Immature natural killer cell (primary cell): ENCODE data around the gene HTT. TPM values are rescaled to one million over a fixed set of nuclear protein-coding genes. Genes with fewer than 3 reads are reported as not detected.
A peak's percentile ranks its signal among the peaks of the same experiment; 100 is the strongest.

ENCODE experiments used
- DNase-seq, 3 donors: peaks; one replicate each; pipeline ENCODE4 v3.0.0; 2022; ENCODE audit warnings: mixed read lengths in 1 of 3
- H3K27ac Mint-ChIP-seq, 6 donors: one replicate each; pipeline ENCODE4 v1.8.0; 2020; ENCODE audit warnings: mixed read lengths in 6 of 6, mild to moderate bottlenecking in 5 of 6, inconsistent platforms in 4 of 6, moderate library complexity in 3 of 6
- H3K27me3 Mint-ChIP-seq, 3 donors: one replicate each; pipeline ENCODE4 v1.8.0; 2020 to 2021; ENCODE audit warnings: low read depth in 3 of 3, mild to moderate bottlenecking in 3 of 3, mixed read lengths in 3 of 3, moderate library complexity in 3 of 3, inconsistent platforms in 1 of 3
- H3K36me3 Mint-ChIP-seq, 3 donors: one replicate each; pipeline ENCODE4 v1.8.0; 2020; ENCODE audit warnings: mixed read lengths in 3 of 3, inconsistent platforms in 2 of 3, mild to moderate bottlenecking in 2 of 3
- H3K4me1 Mint-ChIP-seq, 2 donors: one replicate each; pipeline ENCODE4 v1.8.0; 2020; ENCODE audit warnings: inconsistent platforms in 2 of 2, mild to moderate bottlenecking in 2 of 2, mixed read lengths in 2 of 2, moderate library complexity in 1 of 2
- H3K4me3 Mint-ChIP-seq, 5 donors: one replicate each; pipeline ENCODE4 v1.8.0; 2020; ENCODE audit warnings: mild to moderate bottlenecking in 5 of 5, mixed read lengths in 5 of 5, inconsistent platforms in 3 of 5, moderate library complexity in 3 of 5
- H3K9me3 Mint-ChIP-seq, 6 donors: one replicate each; pipeline ENCODE4 v1.8.0; 2020; ENCODE audit warnings: mild to moderate bottlenecking in 6 of 6, mixed read lengths in 6 of 6, inconsistent platforms in 4 of 6, moderate library complexity in 3 of 6
- polyA plus RNA-seq, 3 donors: library from polyadenylated mRNA; unstranded; fragments of 300-500 nt; fragmentation: Illumina TruSeq; gene quantifications; one replicate each; pipeline ENCODE4 v1.2.3, GENCODE V29; 2021

The HTT gene
- polyA plus RNA-seq, 3 donors from 2014 or later: 5.3 to 16.9 (median 6.2) TPM

DNA sequence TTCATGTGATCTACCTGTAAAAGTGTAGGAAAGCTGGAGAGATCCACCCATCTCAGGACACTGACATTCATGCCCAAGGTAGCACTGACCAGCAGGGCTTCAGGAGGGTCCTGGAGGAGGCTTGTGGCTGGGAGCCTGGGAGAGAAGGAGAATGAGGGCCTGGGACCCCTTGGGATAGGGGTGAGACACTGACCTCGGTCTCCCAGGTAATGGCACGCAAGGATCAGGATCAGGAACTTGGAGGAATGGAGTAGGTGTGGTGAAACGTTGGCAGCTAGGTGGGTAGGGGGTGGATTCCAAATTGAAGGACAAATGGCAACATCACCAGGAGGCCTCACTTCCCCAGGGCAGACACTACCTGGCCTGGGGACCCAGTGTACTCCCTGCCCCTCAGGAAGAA is 206.0 kb downstream of the HTT start:
- Mint-ChIP-seq H3K36me3 (peaks cover 6 to 22% (median 7%) of the 10 kb centered on the region in 3 donors), H3K27me3 (peaks cover 5 to 7% (median 6%) of the 10 kb centered on the region in 3 donors), H3K4me1 (no peaks in the 10 kb centered on the region), H3K4me3 (no peak overlapping the region), H3K27ac (no peak overlapping the region), H3K9me3 (peaks cover 0 to 5% (median 2%) of the 10 kb centered on the region in 6 donors)
- DNase-seq: no peak

DNA sequence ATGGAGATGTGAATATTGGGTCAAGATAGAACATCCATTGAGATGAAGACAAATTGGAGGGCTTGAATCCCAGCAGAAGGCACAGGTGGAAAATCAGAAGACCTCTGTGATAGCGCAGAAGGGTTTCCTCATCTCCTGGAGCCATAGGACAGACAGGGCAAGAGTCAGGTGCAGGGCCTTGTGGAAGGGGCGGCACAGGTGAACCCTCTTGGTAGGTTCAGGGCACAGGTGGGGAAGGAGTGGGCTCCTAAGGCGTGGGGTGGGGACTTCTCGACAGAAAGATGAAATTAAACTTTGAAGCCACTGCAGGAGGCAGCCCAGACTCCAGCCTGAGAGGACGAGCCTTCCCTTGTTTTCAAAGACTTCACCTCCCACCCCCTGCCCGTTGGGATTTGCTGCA is 209.0 kb downstream of the HTT start:
- Mint-ChIP-seq H3K36me3 (peaks cover 0 to 16% (median 4%) of the 10 kb centered on the region in 3 donors), H3K9me3 (peaks cover 0 to 5% (median 2%) of the 10 kb centered on the region in 6 donors), H3K4me3 (no peak overlapping the region), H3K27me3 (peaks cover 7 to 13% (median 9%) of the 10 kb centered on the region in 3 donors), H3K4me1 (no peaks in the 10 kb centered on the region), H3K27ac (no peak overlapping the region)
- DNase-seq: no peak

DNA sequence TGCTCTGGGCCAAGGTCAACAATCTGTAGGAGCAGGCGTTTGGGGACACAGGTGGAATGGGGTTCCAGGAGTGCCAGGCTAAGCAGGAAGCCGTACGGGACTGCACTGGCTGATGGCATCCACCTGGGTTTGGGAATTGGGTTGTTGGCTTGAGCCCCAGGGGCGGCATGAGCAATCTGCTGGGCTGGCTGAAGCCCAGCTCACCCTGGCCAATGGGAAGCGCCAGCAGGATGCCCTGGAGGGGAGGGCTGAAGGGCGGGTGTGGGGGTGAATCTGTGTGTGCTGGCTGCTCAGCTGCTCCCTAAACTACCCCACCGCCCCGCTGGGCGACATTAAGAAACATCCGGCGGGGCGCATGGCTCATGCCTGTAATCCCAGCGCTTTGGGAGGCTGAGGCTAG is 209.4 kb downstream of the HTT start:
- Mint-ChIP-seq H3K27me3 (peaks cover 7 to 10% (median 9%) of the 10 kb centered on the region in 3 donors), H3K27ac (no peak overlapping the region), H3K4me1 (no peaks in the 10 kb centered on the region), H3K36me3 (peaks cover 0 to 13% (median 2%) of the 10 kb centered on the region in 3 donors), H3K9me3 (peaks cover 0 to 4% (median 2%) of the 10 kb centered on the region in 6 donors), H3K4me3 (no peak overlapping the region)
- no peak for DNase-seq

DNA sequence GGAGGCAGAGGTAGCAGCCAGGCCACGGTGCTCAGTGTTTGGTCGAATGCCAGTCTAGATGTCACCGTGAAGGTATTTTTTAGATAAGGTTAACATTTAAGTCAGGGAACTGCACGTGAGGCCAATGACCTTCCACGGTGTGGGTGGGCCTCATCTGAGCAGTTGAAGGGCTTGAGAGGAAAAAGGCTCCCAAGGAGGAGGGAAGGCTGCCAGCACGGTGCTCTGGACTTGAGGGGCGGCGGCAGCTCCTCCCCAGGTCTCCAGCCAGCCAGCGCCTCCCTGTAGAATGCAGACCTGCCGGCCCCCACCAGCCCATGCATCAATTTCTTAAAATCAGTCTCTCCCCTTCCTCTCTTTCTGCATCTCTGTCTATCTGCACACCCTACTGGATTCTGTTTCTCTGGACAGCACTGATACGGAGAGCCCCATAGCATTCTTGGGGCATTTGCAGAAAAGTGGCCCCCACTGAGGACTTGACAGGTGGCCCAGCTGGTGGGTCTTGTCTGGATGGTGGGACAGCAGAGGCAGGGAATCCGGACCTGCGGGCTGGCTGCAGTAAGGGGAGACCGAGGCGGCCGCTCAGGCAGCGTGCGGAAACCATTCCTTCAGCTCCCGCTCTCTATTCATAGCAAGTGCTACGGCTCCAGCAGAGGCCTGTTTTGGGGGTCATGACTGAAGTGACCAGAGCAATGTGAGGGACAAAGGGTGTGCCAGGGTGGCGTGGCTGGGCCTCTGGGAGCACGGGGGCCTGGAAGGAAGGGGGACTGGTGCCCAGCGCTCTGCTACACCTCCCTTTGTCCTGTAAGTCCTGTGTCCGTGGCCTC is 210.5 kb downstream of the HTT start:
- Mint-ChIP-seq H3K27ac (no peak overlapping the region), H3K4me3 (no peak overlapping the region), H3K4me1 (no peaks in the 10 kb centered on the region), H3K36me3 (peaks cover 0 to 10% (median 0%) of the 10 kb centered on the region in 3 donors), H3K9me3 (peaks cover 0 to 4% (median under 1%) of the 10 kb centered on the region in 6 donors), H3K27me3 (peaks cover 6 to 9% (median 9%) of the 10 kb centered on the region in 3 donors)
- DNase-seq: no peak

DNA sequence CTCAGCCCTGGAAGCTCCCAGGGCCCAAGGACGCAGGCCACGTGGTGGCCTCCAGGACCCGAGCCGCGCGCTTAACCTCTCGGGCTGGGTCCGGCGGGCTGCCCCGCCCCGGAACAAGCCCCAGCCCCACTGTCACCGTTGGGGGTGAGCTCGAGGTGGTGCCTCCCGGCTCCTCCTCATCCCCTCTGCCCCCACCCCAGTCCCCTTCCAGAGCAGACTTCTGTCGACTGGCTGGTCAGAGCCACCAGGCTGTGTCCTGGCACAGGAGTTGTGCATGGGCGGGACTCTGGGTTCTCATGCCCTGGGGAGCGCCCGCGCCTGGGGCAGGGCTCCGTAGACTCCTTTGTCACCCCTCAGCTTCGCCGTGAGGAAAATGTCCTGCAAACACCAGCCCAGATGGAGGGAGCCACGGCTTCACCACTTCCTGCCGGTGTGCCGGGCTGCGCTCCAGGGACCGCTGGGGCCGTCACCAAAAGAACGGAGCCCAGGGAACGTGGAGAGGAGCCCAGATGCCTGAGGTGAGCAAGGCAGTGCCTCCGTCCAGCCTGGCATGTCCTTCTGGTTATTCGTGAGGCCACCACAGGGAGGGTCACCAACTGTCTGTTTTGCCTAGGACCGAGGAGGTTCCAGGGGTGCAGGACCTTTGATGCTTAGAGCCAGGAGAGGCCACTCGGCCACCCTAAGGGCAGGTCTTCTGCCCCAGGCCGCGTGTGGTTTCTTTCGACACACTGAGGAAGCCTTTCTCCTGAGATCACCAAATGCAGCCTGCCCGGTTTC is 211.3 kb downstream of the HTT start:
- H3K4me3 Mint-ChIP-seq: peak overlapping the region in 1 of 5 donors; percentile 17
- H3K27ac Mint-ChIP-seq: no peak overlapping the region
- no peaks in the 10 kb centered on the region for H3K4me1 Mint-ChIP-seq
- DNase-seq: no peak
- H3K36me3 Mint-ChIP-seq: peaks cover 0 to 6% (median 0%) of the 10 kb centered on the region in 3 donors
- peaks cover 0 to 4% (median under 1%) of the 10 kb centered on the region in 6 donors for H3K9me3 Mint-ChIP-seq
- H3K27me3 Mint-ChIP-seq: peaks cover 6 to 9% (median 9%) of the 10 kb centered on the region in 3 donors

DNA sequence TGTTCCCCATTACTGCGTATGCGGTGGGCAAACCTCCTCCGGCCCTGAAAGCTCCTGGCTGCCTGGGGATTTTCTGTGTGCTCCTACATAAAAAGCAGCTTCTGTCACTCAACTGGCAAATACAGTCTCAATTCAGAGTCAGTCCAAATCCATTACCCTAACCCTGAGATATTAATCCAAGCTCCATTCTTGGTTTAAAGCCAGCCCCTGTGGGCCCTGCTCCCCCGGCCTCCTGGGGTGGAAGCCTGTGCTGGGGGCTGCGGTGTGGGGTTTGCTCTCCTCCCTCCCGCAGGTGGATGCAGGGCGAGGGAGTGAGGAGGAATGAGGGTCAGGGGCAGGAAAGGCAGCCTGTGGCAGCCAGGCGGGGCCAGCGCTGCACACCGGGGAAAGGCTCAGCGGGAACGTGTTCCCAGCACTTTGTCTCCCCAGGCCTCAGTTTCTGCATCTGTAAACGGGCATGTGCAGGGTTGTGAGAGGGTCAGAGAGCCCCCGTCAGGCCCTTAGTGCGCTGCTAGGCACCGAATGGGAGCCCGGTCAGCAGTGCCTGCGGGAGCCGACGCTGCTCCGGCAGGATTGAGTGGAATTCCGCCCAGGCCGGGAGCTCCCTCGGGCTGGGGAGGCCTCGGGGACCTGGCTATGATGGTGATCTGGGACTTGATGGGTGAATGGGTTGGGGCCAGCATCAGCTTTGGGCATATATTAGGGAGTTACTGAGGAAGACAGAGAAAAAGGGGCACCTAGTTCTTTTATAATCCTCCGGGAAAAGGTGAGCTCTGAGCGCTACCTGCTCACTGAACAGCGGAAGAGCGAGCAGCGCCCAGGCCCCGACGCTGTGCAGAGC is 212.1 kb downstream of the HTT start:
- Mint-ChIP-seq H3K36me3 (peaks cover 0 to 4% (median 0%) of the 10 kb centered on the region in 3 donors), H3K9me3 (peaks cover 0 to 3% (median under 1%) of the 10 kb centered on the region in 6 donors), H3K27ac (no peak overlapping the region), H3K27me3 (peaks cover 8 to 10% (median 8%) of the 10 kb centered on the region in 3 donors), H3K4me3 (no peak overlapping the region), H3K4me1 (peaks cover 2% of the 10 kb centered on the region in 2 donors)
- no peak for DNase-seq

DNA sequence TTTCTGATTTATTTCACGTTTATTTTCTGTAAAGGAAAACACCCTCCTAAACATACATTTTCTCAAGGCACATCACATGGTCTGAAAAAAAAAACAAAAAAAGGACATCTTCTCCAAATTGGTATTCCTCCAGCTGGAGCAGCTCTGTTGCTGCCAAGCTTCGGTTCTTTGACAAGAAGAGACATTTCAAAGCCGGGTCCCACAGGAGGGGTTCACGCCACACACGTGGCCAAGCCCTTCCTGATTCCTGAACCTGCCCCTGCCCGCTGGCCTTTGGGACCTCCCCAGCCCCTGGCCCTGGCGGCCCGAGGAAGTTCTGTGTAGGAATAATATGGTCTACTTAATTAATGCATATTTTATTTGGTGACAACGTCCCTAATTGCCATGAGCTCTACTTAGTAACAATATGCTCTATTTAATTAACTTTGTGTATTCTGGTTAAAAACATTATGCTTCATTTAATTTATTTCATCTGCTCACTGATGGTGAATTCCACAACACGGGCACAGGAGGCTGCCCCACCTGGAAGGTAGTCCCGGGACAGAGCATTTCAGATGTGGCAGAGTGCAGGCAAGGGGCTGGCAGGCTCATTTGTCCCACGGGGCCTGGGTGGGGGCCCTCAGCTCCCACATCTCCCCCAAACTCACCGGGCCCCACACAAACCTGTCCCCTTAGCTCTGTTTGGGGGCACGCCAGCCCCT is 212.9 kb downstream of the HTT start:
- Mint-ChIP-seq H3K4me3 (no peak overlapping the region), H3K27me3 (peaks cover 4 to 11% (median 10%) of the 10 kb centered on the region in 3 donors), H3K27ac (no peak overlapping the region)

DNA sequence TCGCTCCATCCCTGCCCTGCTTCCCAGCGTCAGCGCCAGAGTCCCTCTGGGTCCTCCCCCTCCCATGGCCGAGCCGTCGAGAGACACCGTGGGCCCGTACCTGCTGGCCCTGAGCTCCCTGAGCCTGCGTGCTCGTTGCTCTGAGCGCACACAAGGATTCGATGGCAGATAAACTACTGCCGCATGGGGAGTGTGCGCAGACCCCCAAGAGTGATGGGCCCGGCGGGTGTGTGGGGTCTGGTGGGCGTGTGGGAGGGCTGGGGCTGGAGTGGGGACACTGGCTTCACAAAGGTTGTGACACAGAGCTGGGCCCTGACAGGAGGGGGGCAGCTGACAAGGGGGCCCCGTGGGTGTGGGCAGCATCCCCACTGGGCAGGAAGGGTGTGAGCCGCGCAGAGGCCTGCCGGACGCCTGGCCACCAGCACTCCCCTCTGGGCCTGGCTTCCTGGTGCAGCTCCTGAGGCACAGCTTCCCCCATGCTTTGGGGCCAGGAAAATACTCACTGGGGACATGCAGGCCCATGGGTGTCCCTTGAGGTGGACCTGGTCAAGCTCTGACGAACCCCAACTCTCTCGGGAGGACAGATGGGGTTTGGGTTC is 213.6 kb downstream of the HTT start:
- Mint-ChIP-seq H3K36me3 (no peaks in the 10 kb centered on the region), H3K27me3 (peaks cover 3 to 11% (median 10%) of the 10 kb centered on the region in 3 donors)

More for the DNA sequence above, 212.9 kb downstream of the HTT start:
- H3K9me3 Mint-ChIP-seq: no peaks in the 10 kb centered on the region
- H3K36me3 Mint-ChIP-seq: no peaks in the 10 kb centered on the region
- DNase-seq: no peak
- H3K4me1 Mint-ChIP-seq: peaks cover 6 to 8% of the 10 kb centered on the region in 2 donors

DNA sequence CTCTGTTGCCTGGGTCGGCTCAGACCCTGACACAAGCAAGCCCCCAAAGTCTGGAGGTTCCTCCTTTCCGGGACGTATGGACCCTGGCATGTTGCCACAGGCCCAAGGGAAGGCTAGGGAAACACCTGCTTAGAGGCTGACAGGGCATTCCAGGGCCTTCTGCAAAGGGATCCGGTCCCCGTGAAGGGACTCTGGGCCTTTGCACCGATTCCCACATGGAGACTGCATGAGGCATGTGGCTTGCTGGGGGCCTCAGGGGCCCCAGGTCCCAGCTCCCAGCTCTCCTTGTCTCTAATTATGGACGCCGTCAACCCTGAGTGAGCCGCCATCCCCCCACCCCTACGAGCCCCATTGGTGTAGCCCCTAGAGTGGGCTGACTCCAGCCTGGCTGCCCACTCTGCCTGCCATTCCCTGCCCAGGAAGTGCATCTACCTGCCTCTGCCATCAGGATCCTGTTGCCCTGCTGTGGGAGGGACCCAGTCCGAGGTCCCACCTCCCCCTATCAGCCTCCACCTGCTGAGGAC is 214.2 kb downstream of the HTT start:
- DNase-seq: no peak
- Mint-ChIP-seq H3K9me3 (no peaks in the 10 kb centered on the region), H3K36me3 (no peaks in the 10 kb centered on the region), H3K4me3 (no peak overlapping the region), H3K27ac (no peak overlapping the region), H3K4me1 (peaks cover 9 to 12% of the 10 kb centered on the region in 2 donors), H3K27me3 (peaks cover 3 to 11% (median 10%) of the 10 kb centered on the region in 3 donors)

More for the DNA sequence above, 213.6 kb downstream of the HTT start:
- H3K27ac Mint-ChIP-seq: no peak overlapping the region
- no peaks in the 10 kb centered on the region for H3K9me3 Mint-ChIP-seq
- H3K4me3 Mint-ChIP-seq: no peak overlapping the region
- no peak for DNase-seq
- H3K4me1 Mint-ChIP-seq: peaks cover 6 to 8% of the 10 kb centered on the region in 2 donors

DNA sequence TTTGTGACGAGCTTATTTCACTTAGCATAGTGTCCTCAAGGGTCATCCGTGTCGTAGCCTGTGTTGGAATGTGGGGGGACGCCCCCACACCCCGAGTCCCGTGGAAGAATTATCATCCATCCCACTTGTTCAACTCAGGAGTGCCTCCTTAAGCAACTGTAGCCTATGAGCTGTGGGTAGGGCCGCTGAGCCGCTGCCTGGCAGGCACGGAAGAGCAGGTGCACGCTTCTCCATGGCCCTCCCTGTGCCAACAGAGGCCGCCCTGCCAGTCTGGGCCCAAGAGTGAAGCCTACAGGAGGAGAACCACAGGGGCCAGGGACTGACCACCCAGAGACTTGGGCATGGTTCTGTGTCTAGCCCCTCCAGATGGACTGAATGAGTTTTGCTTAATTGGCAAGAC is 216.0 kb downstream of the HTT start:
- Mint-ChIP-seq H3K36me3 (no peaks in the 10 kb centered on the region), H3K4me1 (peaks cover 14 to 15% of the 10 kb centered on the region in 2 donors), H3K27ac (no peak overlapping the region), H3K27me3 (peaks cover 4 to 10% (median 7%) of the 10 kb centered on the region in 3 donors), H3K4me3 (peak overlapping the region in 4 of 5 donors; percentile 30 to 56 (median 46)), H3K9me3 (no peaks in the 10 kb centered on the region)
- DNase-seq: no peak

DNA sequence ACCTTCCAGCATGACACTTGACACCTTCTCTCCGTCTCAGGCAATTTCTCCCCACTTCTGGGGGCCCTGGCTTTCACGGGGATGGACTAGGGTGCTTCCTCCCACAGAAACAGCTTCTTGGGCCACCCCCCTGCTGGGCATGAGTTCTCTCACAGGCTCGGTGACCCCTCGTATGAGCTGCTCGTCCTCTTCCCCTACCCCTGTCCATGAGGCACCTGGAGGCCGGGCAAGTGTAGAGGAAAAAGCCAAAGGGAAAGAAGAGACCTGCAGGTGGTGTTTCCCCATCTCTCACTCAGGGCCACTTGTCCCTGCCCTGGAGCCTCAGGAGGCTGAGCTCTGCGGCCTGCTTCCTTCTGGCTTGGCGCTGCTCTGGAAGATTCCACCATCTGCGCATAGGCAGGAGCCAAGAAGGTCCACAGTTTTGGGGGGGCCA is 216.4 kb downstream of the HTT start:
- no peak for DNase-seq
- peaks cover 14 to 15% of the 10 kb centered on the region in 2 donors for H3K4me1 Mint-ChIP-seq
- H3K27ac Mint-ChIP-seq: no peak overlapping the region
- peak overlapping the region in 4 of 5 donors; percentile 30 to 91 (median 54) for H3K4me3 Mint-ChIP-seq
- peaks cover 5 to 10% (median 7%) of the 10 kb centered on the region in 3 donors for H3K27me3 Mint-ChIP-seq
- no peaks in the 10 kb centered on the region for H3K36me3 Mint-ChIP-seq
- no peaks in the 10 kb centered on the region for H3K9me3 Mint-ChIP-seq

DNA sequence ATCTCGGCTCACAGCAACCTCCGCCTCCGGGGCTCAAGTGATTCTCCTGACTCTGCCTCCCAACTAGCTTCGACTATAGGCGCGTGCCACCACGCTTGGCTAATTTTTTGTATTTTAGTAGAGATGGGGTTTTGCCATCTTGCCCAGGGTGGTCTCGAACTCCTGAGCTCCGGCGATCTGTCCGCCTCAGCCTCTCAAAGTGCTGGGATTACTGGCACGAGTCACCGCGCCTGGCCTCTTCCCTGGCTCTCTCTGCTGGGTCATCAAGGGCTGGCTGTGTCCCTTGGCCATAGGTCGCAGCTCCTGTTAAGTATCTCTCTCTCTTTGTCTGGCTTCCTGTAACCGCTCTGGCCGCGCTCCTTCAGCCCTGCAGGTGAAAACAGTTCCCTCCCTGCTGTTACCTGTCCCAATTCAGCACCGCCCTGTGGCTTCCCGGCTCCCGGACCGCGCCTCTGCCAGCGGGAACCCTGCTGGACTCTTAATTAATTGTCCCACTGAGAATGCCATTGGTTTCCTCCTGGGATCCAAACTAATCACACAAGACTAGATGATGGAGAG is 217.0 kb downstream of the HTT start:
- Mint-ChIP-seq H3K27me3 (peaks cover 5 to 10% (median 7%) of the 10 kb centered on the region in 3 donors), H3K4me1 (peaks cover 14 to 15% of the 10 kb centered on the region in 2 donors), H3K9me3 (no peaks in the 10 kb centered on the region)

More for the DNA sequence above, 217.0 kb downstream of the HTT start:
- no peaks in the 10 kb centered on the region for H3K36me3 Mint-ChIP-seq
- peak overlapping the region; percentile 87 to 91 (median 90) for H3K4me3 Mint-ChIP-seq
- peak overlapping the region in 5 of 6 donors; percentile 69 to 80 (median 77) for H3K27ac Mint-ChIP-seq
- DNase-seq: no peak
